Memory B cell (primary cell): Measurements from ENCODE around the gene RASGRP4.
"Not testable (repeated sequence)": the region's sequence is repeated elsewhere in the genome, so short reads cannot be mapped to it uniquely, and the experiment has no call there.

Experiments used
- ATAC-seq: fragments of 150-1000 bp; cut with Tn5 transposase; 2 replicates; pipeline ENCODE4 v1.10.0; 2021; ENCODE audit warnings: low read depth, mild to moderate bottlenecking, moderate library complexity
- DNase-seq, 2 donors: peaks; one replicate each; pipeline ENCODE4 v3.0.0; 2022; ENCODE audit warnings: low spot score in 2 of 2
- H3K27ac Mint-ChIP-seq: one replicate; pipeline ENCODE4 v1.8.0; 2022; ENCODE audit warnings: mild to moderate bottlenecking, moderate library complexity, mixed read lengths
- H3K27me3 Mint-ChIP-seq: one replicate; pipeline ENCODE4 v1.8.0; 2022; ENCODE audit warnings: mixed read lengths
- H3K36me3 Mint-ChIP-seq: one replicate; pipeline ENCODE4 v1.8.0; 2022; ENCODE audit warnings: mild to moderate bottlenecking, mixed read lengths
- H3K4me1 Mint-ChIP-seq: one replicate; pipeline ENCODE4 v1.8.0; 2022; ENCODE audit warnings: mixed read lengths
- H3K4me3 Mint-ChIP-seq: one replicate; pipeline ENCODE4 v1.8.0; 2022; ENCODE audit warnings: mild to moderate bottlenecking, moderate library complexity, mixed read lengths
- H3K9me3 Mint-ChIP-seq: one replicate; pipeline ENCODE4 v1.8.0; 2022; ENCODE audit warnings: mixed read lengths

RASGRP4 gene

DNA sequence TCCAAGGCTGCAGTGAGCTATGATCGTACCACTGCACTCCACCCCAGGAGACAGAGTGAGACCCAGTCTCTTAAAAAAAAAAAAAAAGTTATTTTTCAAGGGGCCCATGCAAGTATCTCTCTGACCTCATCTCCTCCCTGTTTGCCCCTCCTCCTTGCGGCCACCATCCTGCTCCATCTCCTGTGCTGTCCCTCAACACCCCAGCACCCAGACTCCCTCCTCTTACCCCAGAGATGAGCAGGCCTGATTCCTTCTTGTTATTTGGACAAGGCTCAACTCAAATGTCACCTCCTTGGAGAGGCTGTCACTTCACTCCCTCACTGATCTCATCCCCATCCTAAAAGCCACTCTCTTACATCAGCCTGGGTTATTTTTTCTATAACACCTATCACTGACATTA is 11.9 kb upstream of the RASGRP4 start:
- Mint-ChIP-seq H3K9me3 (no peaks in the 10 kb centered on the region), H3K4me1 (peaks cover 15% of the 10 kb centered on the region), H3K36me3 (no peaks in the 10 kb centered on the region), H3K4me3 (no peak overlapping the region), H3K27ac (no peak overlapping the region), H3K27me3 (peaks cover 18% of the 10 kb centered on the region)
- DNase-seq (no peak), ATAC-seq (no peak)

DNA sequence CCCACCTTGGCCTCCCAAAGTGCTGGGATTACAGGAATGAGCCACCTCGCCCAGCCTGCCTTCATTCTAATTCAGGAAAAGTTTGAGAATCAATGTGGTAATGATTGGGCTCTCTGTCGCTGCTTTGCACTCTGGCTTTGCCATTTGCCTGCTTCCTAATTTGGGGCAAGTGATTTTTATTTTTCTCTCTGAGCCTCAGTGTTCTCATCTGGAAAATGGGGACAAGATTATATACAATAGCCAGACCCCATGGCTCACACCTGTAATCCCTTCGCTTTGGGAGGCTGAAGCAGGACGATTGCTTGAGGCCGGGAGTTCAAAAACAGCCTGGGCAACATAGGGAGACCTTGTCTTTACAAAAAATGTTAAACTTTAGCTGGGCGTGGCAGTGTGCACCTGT is 11.3 kb upstream of the RASGRP4 start:
- Mint-ChIP-seq H3K36me3 (no peaks in the 10 kb centered on the region), H3K27ac (no peak overlapping the region), H3K9me3 (no peaks in the 10 kb centered on the region), H3K4me3 (no peak overlapping the region), H3K4me1 (peaks cover 15% of the 10 kb centered on the region), H3K27me3 (peaks cover 16% of the 10 kb centered on the region)
- DNase-seq (no peak), ATAC-seq (no peak)

DNA sequence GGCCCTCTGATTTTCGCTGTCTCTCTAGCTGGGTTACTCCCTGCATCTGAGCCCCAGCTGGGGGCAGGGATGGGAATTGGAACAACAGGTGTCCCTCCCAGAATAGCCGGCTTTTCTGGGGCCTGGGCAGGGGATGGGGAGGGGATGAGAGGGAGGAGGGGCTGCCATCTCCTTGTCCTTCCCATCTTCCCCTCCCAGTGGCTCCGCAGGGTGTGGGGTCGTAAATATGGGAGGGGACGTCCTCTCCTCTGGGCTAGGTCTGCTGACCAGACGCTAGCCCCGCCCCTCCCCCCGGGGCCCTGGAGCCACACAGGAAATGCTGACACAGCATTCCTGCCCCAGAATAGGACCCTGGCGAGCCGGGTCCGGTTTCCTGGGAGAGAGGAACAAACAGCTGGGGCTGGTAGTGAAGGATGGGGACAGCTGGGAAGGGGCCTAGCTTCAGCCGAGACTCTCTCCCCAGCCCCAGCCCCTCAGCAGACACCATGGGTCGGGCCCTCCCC is 8.6 kb upstream of the RASGRP4 start:
- H3K27ac Mint-ChIP-seq = no peak overlapping the region
- no peak for DNase-seq
- H3K4me3 Mint-ChIP-seq = peak overlapping the region; percentile 24

DNA sequence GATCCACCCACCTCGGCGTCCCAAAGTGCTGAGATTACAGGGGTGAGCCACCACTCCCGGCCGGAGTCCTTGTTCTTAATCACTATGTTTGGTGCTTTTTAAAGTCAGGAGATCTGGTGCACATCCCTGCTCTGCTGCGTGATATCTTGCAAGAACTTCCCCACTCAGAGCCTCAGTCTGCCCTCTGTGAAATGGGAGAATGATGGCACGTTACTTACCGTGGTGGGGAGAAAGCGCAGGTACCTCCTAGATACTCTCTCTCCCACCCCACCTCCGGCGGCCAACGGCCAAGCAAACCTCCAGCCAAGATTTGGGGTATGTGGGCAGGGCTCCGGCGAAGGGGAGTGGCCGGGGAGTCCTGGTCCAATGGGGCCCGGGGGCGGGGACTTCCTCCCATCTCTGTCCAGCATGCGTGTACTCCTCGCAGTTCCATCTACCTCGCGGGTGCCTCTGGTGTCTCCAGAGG is 7.3 kb upstream of the RASGRP4 start, which contains the start of gene RYR1:
Gene RYR1, plus strand, starts transcription at position 424 of the 466 bp plus-strand sequence. CDS start 139 bp downstream, outside the sequence.
- peaks cover 15% of the 10 kb centered on the region for H3K27me3 Mint-ChIP-seq
- H3K9me3 Mint-ChIP-seq = no peaks in the 10 kb centered on the region
- ATAC-seq = peak; percentile 77
- no peak within 1 kb of the TSS for H3K27ac Mint-ChIP-seq
- peak within 1 kb of the TSS; percentile 55 for H3K4me3 Mint-ChIP-seq
- peaks cover 10% of the 10 kb centered on the region for H3K4me1 Mint-ChIP-seq
- DNase-seq = no peak
- H3K36me3 Mint-ChIP-seq = no peaks in the 10 kb centered on the region

More for the DNA sequence above, 8.6 kb upstream of the RASGRP4 start:
- H3K27me3 Mint-ChIP-seq = peaks cover 10% of the 10 kb centered on the region
- H3K9me3 Mint-ChIP-seq = no peaks in the 10 kb centered on the region
- no peaks in the 10 kb centered on the region for H3K36me3 Mint-ChIP-seq
- no peak for ATAC-seq
- peaks cover 10% of the 10 kb centered on the region for H3K4me1 Mint-ChIP-seq

DNA sequence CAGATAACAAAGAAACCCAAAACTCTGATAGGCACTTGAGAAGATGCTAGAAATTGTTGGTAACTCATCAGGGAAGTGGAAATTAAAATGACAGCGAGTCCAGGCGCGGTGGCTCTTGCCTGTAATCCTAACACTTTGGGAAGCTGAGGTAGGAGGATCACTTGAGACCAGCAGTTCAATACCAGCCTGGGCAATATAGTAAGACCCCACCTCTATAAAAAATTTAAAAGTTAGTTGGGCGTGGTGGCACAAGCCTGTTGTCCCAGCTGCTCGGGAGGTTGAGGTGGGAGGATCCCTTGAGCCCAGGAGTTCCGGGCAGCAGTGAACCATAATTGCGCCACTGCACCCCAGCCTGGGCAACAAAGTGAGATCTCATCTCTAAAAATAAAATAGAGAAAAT is 4.9 kb upstream of the RASGRP4 start:
- DNase-seq = no peak
- Mint-ChIP-seq H3K27me3 (peaks cover 12% of the 10 kb centered on the region), H3K4me1 (peaks cover 21% of the 10 kb centered on the region), H3K36me3 (no peaks in the 10 kb centered on the region), H3K27ac (no peak overlapping the region), H3K4me3 (no peak overlapping the region), H3K9me3 (no peaks in the 10 kb centered on the region)
- ATAC-seq = no peak

DNA sequence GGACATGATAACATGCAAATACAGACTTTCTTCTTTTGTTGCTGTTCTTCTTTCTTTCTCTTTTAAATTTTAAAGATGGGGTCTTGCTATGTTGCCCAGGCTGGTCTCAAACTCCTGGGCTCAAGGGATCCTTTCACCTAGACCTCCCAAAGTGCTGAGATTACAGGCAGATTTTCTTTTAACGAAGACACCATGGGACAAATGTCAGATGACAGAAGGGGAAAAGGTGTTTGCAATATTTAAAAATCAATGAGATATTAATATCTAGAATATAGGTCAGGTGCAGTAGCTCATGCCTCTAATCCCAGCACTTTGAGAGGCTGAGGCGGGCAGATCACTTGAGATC is 3.8 kb upstream of the RASGRP4 start:
- Mint-ChIP-seq H3K36me3 (no peaks in the 10 kb centered on the region), H3K27me3 (peaks cover 12% of the 10 kb centered on the region), H3K9me3 (no peaks in the 10 kb centered on the region), H3K4me3 (no peak overlapping the region), H3K4me1 (peaks cover 28% of the 10 kb centered on the region), H3K27ac (no peak overlapping the region)
- ATAC-seq (no peak), DNase-seq (no peak)

DNA sequence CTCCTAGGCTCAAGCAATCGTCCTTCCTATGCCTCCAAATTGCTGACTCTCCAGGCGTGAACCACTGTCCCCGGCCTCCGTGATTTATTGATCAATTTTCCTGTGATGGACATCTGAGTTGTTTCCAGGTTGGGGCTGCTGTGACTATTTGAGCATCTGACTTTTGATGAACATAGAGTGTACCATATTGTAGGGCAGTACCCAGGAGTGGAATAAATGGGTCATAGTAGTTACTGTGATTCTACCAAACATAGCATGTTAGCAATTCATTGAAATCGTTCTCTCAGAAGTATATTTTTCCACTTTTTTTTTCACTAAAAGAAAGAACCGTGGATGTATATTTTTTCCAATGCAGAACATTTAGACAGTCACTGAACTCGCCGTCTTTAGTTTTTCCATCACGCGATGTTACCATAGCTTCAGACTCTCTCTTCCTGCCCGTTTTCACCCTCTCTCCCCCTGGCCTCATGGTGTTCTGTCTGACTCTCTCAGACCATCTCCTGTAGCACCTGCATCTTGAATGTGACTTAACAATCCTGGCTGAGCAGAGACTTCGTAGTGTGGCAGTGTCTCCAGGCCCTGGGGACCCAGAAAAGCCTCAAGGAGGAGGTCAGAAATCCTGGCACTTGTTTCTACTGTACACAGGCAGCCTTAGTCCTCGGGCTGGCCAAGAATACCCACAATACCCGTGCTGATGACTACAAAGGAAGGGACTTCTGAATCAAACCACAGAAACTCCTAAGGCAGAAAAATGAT is 3.2 kb upstream of the RASGRP4 start:
- DNase-seq (no peak), ATAC-seq (no peak)
- Mint-ChIP-seq H3K36me3 (no peaks in the 10 kb centered on the region), H3K4me3 (no peak overlapping the region), H3K27ac (no peak overlapping the region), H3K4me1 (peaks cover 25% of the 10 kb centered on the region), H3K9me3 (no peaks in the 10 kb centered on the region), H3K27me3 (peaks cover 10% of the 10 kb centered on the region)

DNA sequence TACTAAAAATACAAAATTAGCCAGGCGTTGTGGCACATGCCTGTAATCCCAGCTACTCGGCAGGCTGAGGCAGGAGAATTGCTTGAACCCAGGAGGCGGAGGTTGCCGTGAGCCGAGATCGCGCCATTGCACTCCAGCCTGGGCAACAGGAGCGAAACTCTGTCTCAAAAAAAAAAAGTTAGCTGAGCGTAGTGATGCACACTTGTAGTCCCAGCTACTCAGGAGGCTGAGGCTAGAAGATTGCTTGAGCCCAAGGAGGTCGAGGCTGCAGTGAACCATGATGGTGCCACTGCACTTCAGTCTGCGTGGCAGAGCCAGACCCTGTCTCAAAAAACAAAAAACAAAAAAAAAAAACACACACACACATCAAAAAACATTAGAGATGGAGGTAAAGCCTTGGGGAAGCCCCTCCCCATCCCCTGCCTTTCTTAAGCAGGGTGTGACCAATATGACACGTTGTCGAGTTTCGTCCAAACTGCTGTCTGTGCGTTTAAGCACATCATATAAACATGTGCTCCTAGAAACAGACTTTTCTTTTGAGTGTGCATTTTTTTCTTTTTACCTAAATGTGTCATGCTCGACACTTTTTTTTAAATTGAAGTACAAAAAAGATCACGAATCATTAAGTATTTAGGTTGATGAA is 1.1 kb upstream of the RASGRP4 start:
- DNase-seq, H3K9me3 Mint-ChIP-seq, H3K36me3 Mint-ChIP-seq, H3K27ac Mint-ChIP-seq, H3K27me3 Mint-ChIP-seq: not testable (repeated sequence)
- ATAC-seq = peak; percentile 65
- Mint-ChIP-seq H3K4me1 (peaks cover 18% of the 10 kb centered on the region), H3K4me3 (peak overlapping the region; percentile 3)

DNA sequence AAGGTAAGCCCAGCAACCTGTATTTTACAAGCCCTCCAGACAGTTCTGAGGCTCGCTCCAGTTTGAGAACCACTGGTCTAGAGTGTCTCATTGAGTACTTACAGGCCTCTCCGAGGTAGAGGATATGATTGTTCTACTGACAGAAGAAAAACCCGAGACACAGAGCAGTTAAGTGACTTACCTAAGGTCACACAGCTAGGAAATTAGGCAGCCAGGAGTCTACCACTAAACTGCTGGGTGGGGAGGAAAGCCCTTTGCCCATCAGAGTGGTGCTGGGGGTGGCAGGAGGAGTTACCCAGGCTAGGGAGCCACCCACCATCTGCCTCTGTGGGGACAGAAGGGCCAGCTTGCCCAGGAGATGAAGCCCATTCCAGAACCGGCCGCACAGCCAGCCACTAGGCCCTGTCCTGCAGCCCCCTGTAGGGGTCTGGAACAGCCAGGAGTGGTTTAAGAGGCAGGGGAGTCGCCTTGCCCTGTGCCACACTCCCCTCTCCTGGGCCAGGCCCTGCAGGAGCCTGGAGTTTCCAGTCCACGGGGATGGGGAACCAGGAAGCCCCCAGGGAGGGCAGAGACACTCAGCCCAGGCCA is 703 bp downstream of the RASGRP4 start:
- Mint-ChIP-seq H3K9me3 (no peaks in the 10 kb centered on the region), H3K27me3 (peaks cover 5% of the 10 kb centered on the region), H3K4me1 (peaks cover 18% of the 10 kb centered on the region), H3K36me3 (no peaks in the 10 kb centered on the region), H3K4me3 (peak overlapping the region; percentile 57), H3K27ac (no peak overlapping the region)
- DNase-seq (no peak), ATAC-seq (no peak)

DNA sequence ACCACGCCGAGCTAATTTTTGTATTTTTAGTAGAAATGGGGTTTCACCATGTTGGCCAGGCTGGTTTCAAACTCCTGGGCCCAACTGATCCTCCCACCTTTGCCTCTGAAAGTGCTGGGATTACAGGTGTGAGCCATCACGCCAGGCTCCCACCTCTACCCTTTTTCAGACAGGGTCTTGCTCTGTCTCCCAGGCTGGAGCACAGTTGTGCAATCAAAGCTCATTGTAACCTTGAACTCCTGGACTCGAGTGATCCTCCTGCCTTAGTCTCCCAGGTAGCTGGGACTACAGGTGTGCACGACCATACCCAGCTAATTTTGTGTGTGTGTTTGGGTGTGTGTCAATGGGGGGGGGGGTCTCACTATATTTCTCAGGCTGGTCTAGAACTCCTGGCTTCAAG is 1.7 kb downstream of the RASGRP4 start:
- Mint-ChIP-seq H3K27ac (no peak overlapping the region), H3K4me1 (peaks cover 18% of the 10 kb centered on the region), H3K9me3 (no peaks in the 10 kb centered on the region), H3K36me3 (no peaks in the 10 kb centered on the region), H3K4me3 (no peak overlapping the region), H3K27me3 (peaks cover 2% of the 10 kb centered on the region)
- ATAC-seq = no peak
- no peak for DNase-seq

DNA sequence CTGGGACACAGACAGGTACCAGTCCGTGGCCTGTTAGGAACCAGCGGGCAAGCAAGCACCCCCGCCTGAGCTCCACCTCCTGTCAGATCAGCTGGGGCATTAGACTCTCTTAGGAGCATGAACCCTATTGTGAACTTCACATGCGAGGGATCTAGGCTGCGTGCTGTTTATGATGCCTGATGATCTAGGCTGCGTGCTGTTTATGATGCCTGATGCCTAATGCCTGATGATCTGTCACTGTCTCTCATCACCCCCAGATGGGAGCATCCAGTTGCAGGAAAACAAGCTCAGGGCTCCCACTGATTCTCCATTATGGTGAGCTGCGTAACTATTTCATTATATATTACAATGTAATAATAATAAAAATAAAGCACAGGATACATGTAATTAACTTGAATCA is 3.6 kb downstream of the RASGRP4 start:
- Mint-ChIP-seq H3K27ac (no peak overlapping the region), H3K36me3 (no peaks in the 10 kb centered on the region), H3K9me3 (no peaks in the 10 kb centered on the region), H3K27me3 (no peaks in the 10 kb centered on the region), H3K4me3 (no peak overlapping the region), H3K4me1 (peaks cover 27% of the 10 kb centered on the region)
- ATAC-seq (no peak), DNase-seq (no peak)

DNA sequence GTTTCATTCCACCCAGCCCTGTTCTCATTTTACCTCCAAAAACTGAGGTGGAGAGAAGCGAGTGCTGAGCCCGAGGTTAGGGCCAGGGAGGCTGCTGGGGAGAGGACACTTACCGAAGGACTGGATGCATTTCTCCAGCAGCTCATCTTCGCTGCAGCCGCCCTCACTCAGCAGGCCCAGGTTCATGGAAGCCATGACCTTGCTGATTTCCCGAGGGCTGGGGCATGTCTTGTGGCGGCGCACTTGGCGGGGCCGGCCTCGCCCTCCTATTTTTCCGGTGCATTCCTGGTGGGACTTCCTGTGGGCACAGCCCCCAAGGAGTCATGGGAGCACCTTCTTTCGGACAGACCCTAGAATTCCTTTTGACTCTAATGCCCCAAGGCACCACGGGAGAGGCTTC is 4.2 kb downstream of the RASGRP4 start:
- no peak for DNase-seq
- Mint-ChIP-seq H3K36me3 (no peaks in the 10 kb centered on the region), H3K9me3 (no peaks in the 10 kb centered on the region), H3K4me3 (no peak overlapping the region), H3K4me1 (peaks cover 29% of the 10 kb centered on the region), H3K27me3 (no peaks in the 10 kb centered on the region), H3K27ac (no peak overlapping the region)
- no peak for ATAC-seq

DNA sequence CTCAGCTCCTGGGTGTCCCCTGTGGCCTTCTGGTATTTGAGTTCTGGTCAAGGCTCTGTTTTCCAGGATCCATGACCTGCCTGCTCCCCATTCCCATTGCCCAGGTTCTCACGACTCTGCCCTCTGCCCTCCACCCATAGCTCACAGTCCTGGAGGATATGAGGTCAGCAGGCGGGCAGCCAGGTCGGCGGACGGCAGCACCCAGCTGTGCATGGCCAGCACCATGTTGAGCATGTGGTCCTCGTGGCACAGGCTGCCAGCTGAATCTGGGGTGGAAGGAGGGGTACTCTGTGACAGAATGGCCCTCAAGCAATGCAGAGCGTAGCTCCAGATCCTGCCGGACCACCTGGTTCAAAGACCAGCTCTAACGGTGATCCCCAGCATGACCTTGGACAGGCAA is 5.1 kb downstream of the RASGRP4 start:
- Mint-ChIP-seq H3K9me3 (no peaks in the 10 kb centered on the region), H3K27me3 (no peaks in the 10 kb centered on the region), H3K4me1 (peaks cover 25% of the 10 kb centered on the region), H3K27ac (no peak overlapping the region), H3K4me3 (no peak overlapping the region), H3K36me3 (no peaks in the 10 kb centered on the region)
- ATAC-seq (no peak), DNase-seq (no peak)
